GM12878 (cell line): Measurements from ENCODE around the gene AKAP8. TPM values are rescaled to one million over a fixed set of nuclear protein-coding genes. Genes with fewer than 3 reads are reported as not detected.

Experiments used
- ATAC-seq: fragments of 200-7000 bp; cut with Tn5 transposase; 3 replicates; pipeline ENCODE4 v1.9.1; 2020; ENCODE audit warnings: mild to moderate bottlenecking, moderate library complexity
- BruUV-seq: library from RNA; stranded (reverse); fragments of 400-500 nt; replicated peaks from 2 replicates; lab custom pipeline; 2021; lab: Mats Ljungman, UMichigan
- CTCF ChIA-PET: fragments of 300-600 bp; sonication (Branson Sonifier 250); formaldehyde crosslinking; extraction: SDS; loops from one replicate; lab custom pipeline; 2021; ENCODE audit warnings: inconsistent platforms; lab: Yijun Ruan, JAX
- POLR2A ChIA-PET: fragments of 350-600 bp; formaldehyde crosslinking; extraction: SDS; loops from one replicate; lab custom pipeline; 2021; ENCODE audit warnings: inconsistent platforms; lab: Charles Lee
- RAD21 ChIA-PET: fragments of 300-600 bp; sonication (Branson Sonifier 250); formaldehyde crosslinking; loops from one replicate; lab custom pipeline; 2023; ENCODE audit warnings: antibody characterized with exemption; ENCODE audit not compliant: unreplicated experiment; lab: Charles Lee
- SMC1A ChIA-PET: fragments of 300-600 bp; sonication (Branson Sonifier 250); formaldehyde crosslinking; loops from one replicate; lab custom pipeline; 2023; ENCODE audit not compliant: unreplicated experiment, uncharacterized antibody; lab: Charles Lee
- DNase-seq: peaks from one replicate; pipeline ENCODE4 v3.0.0-alpha.2; 2011; ENCODE audit warnings: low read depth, low spot score
- FAIRE-seq: peaks from 3 replicates; lab custom pipeline; 2011; peaks lifted over from hg19 to GRCh38; lab: Jason Lieb, UNC
- H2AFZ ChIP-seq: 2 replicates; pipeline ENCODE4 v1.6.0; 2011; ENCODE audit warnings: low read depth, low read length, control low read depth; ENCODE audit not compliant: control insufficient read depth
- H3K27ac ChIP-seq: 2 replicates; pipeline ENCODE4 v1.5.1; 2011; ENCODE audit warnings: control low read depth; ENCODE audit not compliant: control insufficient read depth, insufficient read depth
- H3K27me3 ChIP-seq, 2 experiments: replicated peaks in 1 of 2; 2 replicates each; pipeline versions ENCODE4 v1.6.0 to v1.6.1; 2011; ENCODE audit warnings: low read length in 1 of 2; ENCODE audit not compliant: control insufficient read depth in 2 of 2, insufficient read depth in 2 of 2
- H3K36me3 ChIP-seq, 2 experiments: 2 replicates each; pipeline ENCODE4 v1.5.1; 2011; ENCODE audit warnings: low read length in 1 of 2; ENCODE audit not compliant: control insufficient read depth in 2 of 2, insufficient read depth in 2 of 2
- H3K4me1 ChIP-seq: 2 replicates; pipeline ENCODE4 v1.6.1; 2011; ENCODE audit warnings: mild to moderate bottlenecking, low read length, moderate library complexity, mixed read lengths; ENCODE audit not compliant: control insufficient read depth, insufficient read depth
- H3K4me2 ChIP-seq: 2 replicates; pipeline ENCODE4 v1.6.0; 2011; ENCODE audit warnings: control low read depth; ENCODE audit not compliant: control insufficient read depth, insufficient read depth
- H3K4me3 ChIP-seq: fragments of 200-600 bp; sonication (generic); 2 replicates; pipeline ENCODE4 v1.5.1; 2016
- H3K79me2 ChIP-seq: 2 replicates; pipeline ENCODE4 v1.6.0; 2011; ENCODE audit warnings: low read length; ENCODE audit not compliant: control insufficient read depth, insufficient read depth
- H3K9ac ChIP-seq: 2 replicates; pipeline ENCODE4 v1.8.0; 2011; ENCODE audit warnings: low read length, control low read depth, mixed read lengths; ENCODE audit not compliant: control insufficient read depth, insufficient read depth
- H3K9me3 ChIP-seq: replicated peaks from 3 replicates; pipeline ENCODE4 v1.5.1; 2011; ENCODE audit warnings: mild to moderate bottlenecking, low read length; ENCODE audit not compliant: control insufficient read depth, insufficient read depth
- H4K20me1 ChIP-seq: 2 replicates; pipeline ENCODE4 v1.6.0; 2011; ENCODE audit not compliant: control insufficient read depth, insufficient read depth
- ATF2 ChIP-seq: IDR thresholded peaks from 2 replicates; pipeline ENCODE4 v1.6.1; 2012; ENCODE audit warnings: low read length, inconsistent platforms
- BRCA1 ChIP-seq: IDR thresholded peaks from 2 replicates; pipeline ENCODE4 v1.6.1; 2011; ENCODE audit warnings: low read depth, low read length, improper control_type of control experiment
- CBX3 ChIP-seq: fragments of 200-600 bp; sonication (generic); IDR thresholded peaks from 2 replicates; pipeline ENCODE4 v1.6.1; 2016; ENCODE audit warnings: low read depth, borderline replicate concordance
- CEBPB ChIP-seq, 2 experiments: fragments of 150-350 bp in 1 of 2; IDR thresholded peaks; 2 replicates each; pipeline ENCODE4 v1.6.1; 2012 to 2014; ENCODE audit warnings: low read depth in 2 of 2, low read length in 2 of 2, borderline replicate concordance in 1 of 2, inconsistent platforms in 1 of 2
- CHD2 ChIP-seq: IDR thresholded peaks from 2 replicates; pipeline ENCODE4 v1.6.1; 2011; ENCODE audit warnings: low read depth, low read length, improper control_type of control experiment, borderline replicate concordance
- E4F1 ChIP-seq: fragments of 450-650 bp; IDR thresholded peaks from 2 replicates; pipeline ENCODE4 v1.6.1; 2018; ENCODE audit warnings: borderline replicate concordance, mild to moderate bottlenecking; ENCODE audit not compliant: partially characterized antibody
- ESRRA ChIP-seq: IDR thresholded peaks from 2 replicates; pipeline ENCODE4 v1.6.1; 2012; ENCODE audit warnings: mild to moderate bottlenecking, low read length, improper control_type of control experiment
- FOXK2 ChIP-seq: fragments of 450-650 bp; IDR thresholded peaks from 2 replicates; pipeline ENCODE4 v1.6.1; 2017; ENCODE audit warnings: mild to moderate bottlenecking, moderate library complexity
- HDAC6 ChIP-seq: fragments of 200-600 bp; sonication (generic); IDR thresholded peaks from one replicate; pipeline ENCODE4 v1.8.0; 2017; ENCODE audit warnings: antibody characterized with exemption; ENCODE audit not compliant: unreplicated experiment
- MAX ChIP-seq: IDR thresholded peaks from 2 replicates; pipeline ENCODE4 v1.6.1; 2012; ENCODE audit warnings: low read depth, low read length, improper control_type of control experiment
- MTA3 ChIP-seq: IDR thresholded peaks from 2 replicates; pipeline ENCODE4 v1.6.1; 2012; ENCODE audit warnings: low read length, inconsistent platforms, borderline replicate concordance
- NR2C2 ChIP-seq: IDR thresholded peaks from 2 replicates; pipeline ENCODE4 v1.6.1; 2011; ENCODE audit warnings: borderline replicate concordance, low read depth; ENCODE audit not compliant: control insufficient read depth, insufficient read length
- PAX8 ChIP-seq: fragments of 450-650 bp; IDR thresholded peaks from 2 replicates; pipeline ENCODE4 v1.6.1; 2017; ENCODE audit warnings: mild to moderate bottlenecking, moderate library complexity
- PKNOX1 ChIP-seq: fragments of 450-650 bp; IDR thresholded peaks from 2 replicates; pipeline ENCODE4 v1.6.1; 2016; ENCODE audit warnings: mild to moderate bottlenecking
- SIX5 ChIP-seq: IDR thresholded peaks from 2 replicates; pipeline ENCODE4 v1.6.1; 2011; ENCODE audit warnings: mild to moderate bottlenecking, low read depth, low read length, moderate library complexity; ENCODE audit not compliant: severe bottlenecking
- SP1 ChIP-seq: IDR thresholded peaks from one replicate; pipeline ENCODE4 v1.6.1; 2011; ENCODE audit warnings: low read depth, low read length
- TCF3 ChIP-seq: IDR thresholded peaks from 2 replicates; pipeline ENCODE4 v1.6.1; 2012; ENCODE audit warnings: low read depth, mild to moderate bottlenecking, low read length, borderline replicate concordance; ENCODE audit not compliant: insufficient read depth
- YY1 ChIP-seq: IDR thresholded peaks from 2 replicates; pipeline ENCODE4 v1.6.1; 2011; ENCODE audit warnings: low read depth, mild to moderate bottlenecking, low read length
- ZBED1 ChIP-seq: IDR thresholded peaks from 2 replicates; pipeline ENCODE4 v1.6.1; 2016; ENCODE audit warnings: borderline replicate concordance
- whole genome bisulfite sequencing: methylation state at CpG from one replicate; pipeline ENCODE4 v1.1.6; 2016; ENCODE audit warnings: low lambda C conversion rate; ENCODE audit not compliant: insufficient replicate concordance, insufficient coverage; ENCODE audit errors: missing lambda C conversion rate; 5-methylcytosine and 5-hydroxymethylcytosine counted together
- in situ Hi-C: fragments of 300-500 bp; cut with MboI; formaldehyde crosslinking; loops from 9 replicates; pipeline ENCODE4 v1.14.3; 2018; ENCODE audit warnings: mixed read lengths
- intact Hi-C: fragments of 100-400 bp; cut with micrococcal nuclease; formaldehyde crosslinking; loops from one replicate; pipeline ENCODE4 v1.14.2; 2022; ENCODE audit not compliant: unreplicated experiment
- polyA plus RNA-seq, 11 experiments: library from polyadenylated mRNA; depleted of rRNA in 4 of 11; unstranded in 6 of 11; stranded (reverse) in 5 of 11; fragments of >200 nt; fragmentation: Nextera tagmentation in 4 of 11; fragmentation: Illumina TruSeq in 1 of 11; extraction: Ambion mirVana in 4 of 11; extraction: Trizol in 1 of 11; gene quantifications; 1 replicate in 1 of 11; 2 replicates in 10 of 11; pipeline versions ENCODE4 v1.2.1 to v1.2.3, GENCODE V29; 2011 to 2016; ENCODE audit warnings: inconsistent platforms in 2 of 11, missing spikeins in 2 of 11, low read depth in 1 of 11
- total RNA-seq, 4 experiments: library from RNA; depleted of rRNA in 3 of 4; stranded (reverse); fragments of >200 nt in 3 of 4; fragmentation: Illumina TruSeq in 1 of 4; extraction: Trizol in 1 of 4; gene quantifications; 2 replicates each; pipeline versions ENCODE4 v1.2.1 to v1.2.3, GENCODE V29; 2013 to 2021

Gene AKAP8
- total and polyA plus RNA-seq, 10 of the 15 experiments (the other 5 are each of a cell fraction or from before 2014, with no cell fraction given) = 5.3 to 57.7 (median 20.6) TPM

- H3K27me3 ChIP-seq = no peaks in the 10 kb centered on the region
- H2AFZ ChIP-seq = no peak overlapping the region
- H3K36me3 ChIP-seq = peaks cover 14 to 43% of the 10 kb centered on the region in 2 experiments
- H3K27ac ChIP-seq = no peak overlapping the region
- H3K79me2 ChIP-seq = peaks cover 7% of the 10 kb centered on the region
- H3K4me3 ChIP-seq = no peak overlapping the region
- H4K20me1 ChIP-seq = no peaks in the 10 kb centered on the region
- intact Hi-C loops (no loop called here), in situ Hi-C loops (no loop called here)
- CTCF ChIA-PET = no interaction called here
- 100% methylated on average over 5 of the region's 6 CpGs for WGBS
- DNase-seq (no peak), FAIRE-seq (no peak), ATAC-seq (no peak)
- SMC1A ChIA-PET = no interaction called here
- TF ChIP-seq CEBPB (IDR thresholded peaks at IDR 0.05; ENCODE audit: borderline replicate concordance in 1 of 2, low read depth in 2 of 2, low read length in 2 of 2) (no peak), TCF3 (no peak), FOXK2 (no peak), NR2C2 (no peak), CBX3 (no peak), ZBED1 (no peak), HDAC6 (no peak), MAX (no peak), MTA3 (no peak), E4F1 (no peak), YY1 (no peak), ATF2 (no peak), BRCA1 (no peak), SP1 (no peak), PKNOX1 (no peak), CHD2 (no peak), PAX8 (no peak), ESRRA (no peak), SIX5 (no peak)
- RAD21 ChIA-PET = no interaction called here
- no peak overlapping the region for H3K4me2 ChIP-seq
- H3K9ac ChIP-seq = no peak overlapping the region
- no TSS peak for BruUV-seq
- no peaks in the 10 kb centered on the region; the same call in 2 of the 3 replicates for H3K9me3 ChIP-seq
- no peaks in the 10 kb centered on the region for H3K4me1 ChIP-seq
- POLR2A ChIA-PET = no interaction called here
Observed at GRCh38 chr19:15423130-15423529, 43.5 kb upstream of the AKAP8 start.
